PFSK-1 (cell line): ENCODE results near the gene PIK3CD.

Source experiments
- FOXP2 ChIP-seq: optimal IDR thresholded peaks from 2 replicates; pipeline ENCODE3; 2011; ENCODE audit warnings: borderline replicate concordance, control low read depth, inconsistent platforms; ENCODE audit not compliant: insufficient read depth; ENCODE audit errors: extremely low read length, extremely low read depth
- POLR2AphosphoS5 ChIP-seq: IDR thresholded peaks from 2 replicates; pipeline ENCODE4 v1.6.1; 2012; ENCODE audit warnings: low read depth, mild to moderate bottlenecking, control low read depth, low read length, moderate library complexity
- SIN3A ChIP-seq: IDR thresholded peaks from 2 replicates; pipeline ENCODE4 v1.6.1; 2012; ENCODE audit warnings: mild to moderate bottlenecking, low read length, moderate library complexity, borderline replicate concordance; ENCODE audit not compliant: insufficient read depth
- TAF1 ChIP-seq: IDR thresholded peaks from 2 replicates; pipeline ENCODE4 v1.6.1; 2012; ENCODE audit warnings: low read length, control low read depth, borderline replicate concordance; ENCODE audit not compliant: insufficient read depth
- TF ChIP-seq, protein P1 (sequence below), 2 experiments: IDR thresholded peaks; 2 replicates each; pipeline versions ENCODE4 v1.6.1 to v1.8.0; 2011 to 2012; ENCODE audit warnings: low read depth in 2 of 2, low read length in 2 of 2, control low read depth in 1 of 2, inconsistent platforms in 1 of 2, mild to moderate bottlenecking in 1 of 2, moderate library complexity in 1 of 2; ENCODE audit not compliant: insufficient read depth in 1 of 2

Gene PIK3CD

GRCh38 chr1:9719978-9720722 is 68.6 kb downstream of the PIK3CD start:
- TF ChIP-seq FOXP2 (no peak), POLR2AphosphoS5 (no peak), TAF1 (no peak), SIN3A (no peak)
- TF ChIP-seq, protein P1, sequence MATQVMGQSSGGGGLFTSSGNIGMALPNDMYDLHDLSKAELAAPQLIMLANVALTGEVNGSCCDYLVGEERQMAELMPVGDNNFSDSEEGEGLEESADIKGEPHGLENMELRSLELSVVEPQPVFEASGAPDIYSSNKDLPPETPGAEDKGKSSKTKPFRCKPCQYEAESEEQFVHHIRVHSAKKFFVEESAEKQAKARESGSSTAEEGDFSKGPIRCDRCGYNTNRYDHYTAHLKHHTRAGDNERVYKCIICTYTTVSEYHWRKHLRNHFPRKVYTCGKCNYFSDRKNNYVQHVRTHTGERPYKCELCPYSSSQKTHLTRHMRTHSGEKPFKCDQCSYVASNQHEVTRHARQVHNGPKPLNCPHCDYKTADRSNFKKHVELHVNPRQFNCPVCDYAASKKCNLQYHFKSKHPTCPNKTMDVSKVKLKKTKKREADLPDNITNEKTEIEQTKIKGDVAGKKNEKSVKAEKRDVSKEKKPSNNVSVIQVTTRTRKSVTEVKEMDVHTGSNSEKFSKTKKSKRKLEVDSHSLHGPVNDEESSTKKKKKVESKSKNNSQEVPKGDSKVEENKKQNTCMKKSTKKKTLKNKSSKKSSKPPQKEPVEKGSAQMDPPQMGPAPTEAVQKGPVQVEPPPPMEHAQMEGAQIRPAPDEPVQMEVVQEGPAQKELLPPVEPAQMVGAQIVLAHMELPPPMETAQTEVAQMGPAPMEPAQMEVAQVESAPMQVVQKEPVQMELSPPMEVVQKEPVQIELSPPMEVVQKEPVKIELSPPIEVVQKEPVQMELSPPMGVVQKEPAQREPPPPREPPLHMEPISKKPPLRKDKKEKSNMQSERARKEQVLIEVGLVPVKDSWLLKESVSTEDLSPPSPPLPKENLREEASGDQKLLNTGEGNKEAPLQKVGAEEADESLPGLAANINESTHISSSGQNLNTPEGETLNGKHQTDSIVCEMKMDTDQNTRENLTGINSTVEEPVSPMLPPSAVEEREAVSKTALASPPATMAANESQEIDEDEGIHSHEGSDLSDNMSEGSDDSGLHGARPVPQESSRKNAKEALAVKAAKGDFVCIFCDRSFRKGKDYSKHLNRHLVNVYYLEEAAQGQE (IDR thresholded peaks at IDR 0.05; ENCODE audit: insufficient read depth in 1 of 2, low read depth in 2 of 2, low read length in 2 of 2): no peak

DNA sequence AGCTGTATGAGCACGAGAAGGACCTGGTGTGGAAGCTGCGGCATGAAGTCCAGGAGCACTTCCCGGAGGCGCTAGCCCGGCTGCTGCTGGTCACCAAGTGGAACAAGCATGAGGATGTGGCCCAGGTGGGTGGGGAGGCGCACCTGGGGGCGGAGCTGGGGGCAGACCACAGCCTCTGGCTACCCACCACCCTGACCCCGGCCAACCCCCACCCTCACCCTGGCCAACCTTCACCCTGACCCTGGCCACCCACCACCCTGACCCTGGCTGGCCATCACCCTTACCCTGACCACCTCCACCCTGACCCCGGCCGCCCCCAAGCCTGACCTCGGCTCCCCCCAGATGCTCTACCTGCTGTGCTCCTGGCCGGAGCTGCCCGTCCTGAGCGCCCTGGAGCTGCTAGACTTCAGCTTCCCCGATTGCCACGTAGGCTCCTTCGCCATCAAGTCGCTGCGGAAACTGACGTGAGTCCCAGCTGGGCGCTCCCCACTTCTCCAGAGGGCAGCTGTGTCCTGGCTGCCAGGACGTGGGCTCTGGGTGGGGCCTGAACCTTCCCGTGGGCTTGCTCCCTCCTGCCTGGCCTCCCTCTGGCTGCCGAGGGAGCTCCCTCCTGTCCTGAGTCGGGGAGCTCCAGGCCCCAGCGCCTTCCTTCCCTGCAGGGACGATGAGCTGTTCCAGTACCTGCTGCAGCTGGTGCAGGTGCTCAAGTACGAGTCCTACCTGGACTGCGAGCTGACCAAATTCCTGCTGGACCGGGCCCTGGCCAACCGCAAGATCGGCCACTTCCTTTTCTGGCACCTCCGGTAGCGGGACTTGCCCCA is 69.5 kb downstream of the PIK3CD start:
- TF ChIP-seq, protein P1 (IDR thresholded peaks at IDR 0.05; ENCODE audit: insufficient read depth in 1 of 2, low read depth in 2 of 2, low read length in 2 of 2): no peak
- TF ChIP-seq FOXP2 (no peak), SIN3A (no peak), POLR2AphosphoS5 (no peak), TAF1 (no peak)

- TF ChIP-seq FOXP2: no peak
- no peak for TF ChIP-seq TAF1
- TF ChIP-seq POLR2AphosphoS5: no peak
- TF ChIP-seq SIN3A: no peak
- TF ChIP-seq, protein P1 (IDR thresholded peaks at IDR 0.05; ENCODE audit: insufficient read depth in 1 of 2, low read depth in 2 of 2, low read length in 2 of 2): no peak
These were observed 70.3 kb downstream of the PIK3CD start for GRCh38 chr1:9721606-9722377.

DNA sequence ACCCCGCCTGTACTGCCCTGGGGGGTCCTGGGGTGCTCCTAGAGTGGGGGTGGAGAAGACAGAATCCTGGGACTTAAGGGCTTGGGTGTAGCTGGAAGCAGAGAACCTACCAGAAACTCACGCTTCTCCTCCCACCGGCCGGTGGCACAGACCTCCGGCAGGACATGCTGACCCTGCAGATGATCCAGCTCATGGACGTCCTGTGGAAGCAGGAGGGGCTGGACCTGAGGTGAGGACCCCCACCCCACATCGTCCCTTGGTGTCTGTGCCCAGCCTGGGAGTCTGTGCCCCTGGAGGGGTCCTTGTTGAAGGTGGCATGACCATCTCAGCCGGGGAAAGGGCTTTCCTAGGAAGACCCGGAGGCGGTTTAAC is 70.8 kb downstream of the PIK3CD start:
- TF ChIP-seq POLR2AphosphoS5 (no peak), SIN3A (no peak), FOXP2 (no peak), TAF1 (no peak)
- TF ChIP-seq, protein P1 (IDR thresholded peaks at IDR 0.05; ENCODE audit: insufficient read depth in 1 of 2, low read depth in 2 of 2, low read length in 2 of 2): no peak
